GM21717 (cell line): ENCODE results near the gene TMEM255A.

Source experiments
- ATAC-seq: cut with Tn5 transposase; IDR thresholded peaks from one replicate; pipeline ENCODE4 v1.9.1; 2021; ENCODE audit warnings: mild to moderate bottlenecking, moderate library complexity; ENCODE audit not compliant: unreplicated experiment

Gene TMEM255A

GRCh38 chrX:120213438-120214265, 97.6 kb downstream of the TMEM255A start:
- ATAC-seq, result peak; percentile 89
